Measurements from ENCODE around the gene PYDC2. TPM values are rescaled to one million over a fixed set of nuclear protein-coding genes. Genes with fewer than 3 reads are reported as not detected.

Gene PYDC2
- total RNA-seq, 2 donors from 2014 or later: not detected

GRCh38 chr3:191484461-191484860, 23.5 kb downstream of the PYDC2 start:
- TF ChIP-seq CTCF (IDR thresholded peaks at IDR 0.05): no peak
- no peak for DNase-seq
- H3K4me1 ChIP-seq: no peaks in the 10 kb centered on the region
- H3K4me3 ChIP-seq: no peak overlapping the region
- intact Hi-C loops (cut with DNase I): no loop called here
- H3K9me3 ChIP-seq: no peaks in the 10 kb centered on the region
- H3K9ac ChIP-seq (ENCODE audit: low read depth in 2 of 2, low read length in 2 of 2): no peak overlapping the region
- no peaks in the 10 kb centered on the region for H3K27me3 ChIP-seq
- no peaks in the 10 kb centered on the region for H3K36me3 ChIP-seq
- H3K27ac ChIP-seq: no peak overlapping the region

- Histone ChIP-seq H3K27ac (no peak overlapping the region), H3K4me3 (no peak overlapping the region), H3K36me3 (no peaks in the 10 kb centered on the region), H3K27me3 (no peaks in the 10 kb centered on the region), H3K9me3 (no peaks in the 10 kb centered on the region), H3K4me1 (no peaks in the 10 kb centered on the region), H3K9ac (ENCODE audit: low read depth in 2 of 2, low read length in 2 of 2) (no peak overlapping the region)
- TF ChIP-seq CTCF (IDR thresholded peaks at IDR 0.05): no peak
- intact Hi-C loops (cut with DNase I): no loop called here
- no peak for DNase-seq
Measured at GRCh38 chr3:191492601-191493000, 31.6 kb downstream of the PYDC2 start.

- no peaks in the 10 kb centered on the region for H3K36me3 ChIP-seq
- H3K9ac ChIP-seq (ENCODE audit: low read depth in 2 of 2, low read length in 2 of 2): no peak overlapping the region
- DNase-seq: no peak
- H3K27me3 ChIP-seq: no peaks in the 10 kb centered on the region
- H3K4me3 ChIP-seq: no peak overlapping the region
- no peaks in the 10 kb centered on the region for H3K9me3 ChIP-seq
- H3K27ac ChIP-seq: no peak overlapping the region
- no peak for TF ChIP-seq CTCF (IDR thresholded peaks at IDR 0.05)
- no peaks in the 10 kb centered on the region for H3K4me1 ChIP-seq
- intact Hi-C loops (cut with DNase I): no loop called here
Measured at GRCh38 chr3:191493336-191493735, 32.4 kb downstream of the PYDC2 start.

GRCh38 chr3:191499307-191500080, 38.5 kb downstream of the PYDC2 start:
- Histone ChIP-seq H3K27me3 (no peaks in the 10 kb centered on the region), H3K9ac (ENCODE audit: low read depth in 2 of 2, low read length in 2 of 2) (no peak overlapping the region), H3K36me3 (no peaks in the 10 kb centered on the region), H3K9me3 (no peaks in the 10 kb centered on the region), H3K4me1 (no peaks in the 10 kb centered on the region), H3K27ac (no peak overlapping the region), H3K4me3 (no peak overlapping the region)
- intact Hi-C loops (cut with DNase I): no loop called here
- DNase-seq: peak; percentile 17
- no peak for TF ChIP-seq CTCF (IDR thresholded peaks at IDR 0.05)

GRCh38 chr3:191500892-191501291, 39.9 kb downstream of the PYDC2 start:
- DNase-seq: no peak
- no peak overlapping the region for H3K27ac ChIP-seq
- no peaks in the 10 kb centered on the region for H3K27me3 ChIP-seq
- no peak overlapping the region for H3K9ac ChIP-seq (ENCODE audit: low read depth in 2 of 2, low read length in 2 of 2)
- intact Hi-C loops (cut with DNase I): no loop called here
- H3K4me3 ChIP-seq: no peak overlapping the region
- no peak for TF ChIP-seq CTCF (IDR thresholded peaks at IDR 0.05)
- H3K4me1 ChIP-seq: no peaks in the 10 kb centered on the region
- H3K9me3 ChIP-seq: no peaks in the 10 kb centered on the region
- H3K36me3 ChIP-seq: no peaks in the 10 kb centered on the region
